Activated CD4-positive, alpha-beta T cell treated with anti-CD3 and anti-CD28 coated beads, Interleukin-2, Interleukin-4, amounts not matched to agents 100 ng/mL and 50 ng/mL, durations not matched to agents 16 hours and 8 hours (primary cell): ENCODE measurements around the gene KCNMA1.

ENCODE experiments used
- DNase-seq: peaks from one replicate; pipeline ENCODE4 v3.0.0-alpha.2; 2020; ENCODE audit warnings: low spot score

KCNMA1 gene

DNA sequence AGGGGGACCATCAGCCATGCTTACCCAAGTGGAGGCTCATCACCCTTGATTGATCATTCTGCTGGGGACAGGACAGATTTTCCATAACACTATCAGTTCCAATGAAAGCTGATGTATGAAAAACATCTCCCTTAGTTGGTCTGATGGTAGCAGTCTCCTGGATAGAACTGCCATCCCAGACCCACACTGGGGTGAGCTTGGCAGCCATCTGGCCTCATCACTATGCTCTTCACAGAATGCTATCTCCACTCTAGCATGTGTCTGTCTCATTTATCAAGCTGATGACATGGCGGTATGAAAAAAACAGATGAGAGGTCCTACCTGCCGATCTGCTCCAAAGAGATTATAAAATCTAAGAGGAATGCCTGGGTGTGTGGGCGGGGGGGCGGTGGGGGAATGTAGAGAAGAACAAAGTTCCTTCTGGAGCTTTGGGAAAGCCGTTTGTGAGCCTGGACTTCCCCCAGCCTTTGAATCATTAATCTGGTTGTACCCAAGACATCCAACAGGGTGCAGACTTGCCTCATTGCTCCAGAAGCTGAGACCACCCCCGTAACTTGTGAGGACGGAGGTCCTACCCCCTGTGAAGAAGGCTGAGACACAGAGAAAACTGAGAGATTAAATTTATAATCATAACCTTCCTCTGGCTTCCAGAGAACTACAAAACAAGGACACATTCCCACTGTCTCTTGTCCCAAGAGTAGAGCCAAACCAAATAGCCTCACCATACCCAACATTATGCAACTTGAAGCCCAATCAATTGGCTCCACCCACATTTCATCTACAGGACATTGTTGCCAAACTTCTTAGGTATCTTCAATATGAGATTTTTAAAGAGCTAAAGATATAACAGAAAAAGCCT lies 340.8 kb downstream of the KCNMA1 start:
- no peak for DNase-seq

- DNase-seq, result no peak
Observed at GRCh38 chr10:77293773-77294172, 343.8 kb downstream of the KCNMA1 start.

DNA sequence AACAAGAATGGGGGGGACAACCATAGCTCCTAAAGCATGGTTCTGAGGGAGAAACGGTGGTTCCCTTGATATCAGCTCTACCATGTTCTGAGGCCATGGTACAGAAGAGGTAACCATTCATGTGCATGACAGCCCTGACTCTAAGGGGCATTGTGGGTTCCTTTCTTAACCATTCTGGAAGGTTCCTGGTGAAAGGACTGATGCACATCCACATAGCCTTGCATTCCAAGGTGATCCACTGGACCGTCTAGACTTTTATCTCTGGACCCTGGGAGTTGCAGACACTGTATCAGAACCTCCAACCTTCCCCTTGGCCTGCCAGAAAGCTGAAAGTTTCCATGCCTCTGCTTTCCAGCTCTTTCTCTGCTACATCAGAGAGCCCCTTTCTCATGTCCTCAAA lies 344.3 kb downstream of the KCNMA1 start:
- DNase-seq, result no peak

DNA sequence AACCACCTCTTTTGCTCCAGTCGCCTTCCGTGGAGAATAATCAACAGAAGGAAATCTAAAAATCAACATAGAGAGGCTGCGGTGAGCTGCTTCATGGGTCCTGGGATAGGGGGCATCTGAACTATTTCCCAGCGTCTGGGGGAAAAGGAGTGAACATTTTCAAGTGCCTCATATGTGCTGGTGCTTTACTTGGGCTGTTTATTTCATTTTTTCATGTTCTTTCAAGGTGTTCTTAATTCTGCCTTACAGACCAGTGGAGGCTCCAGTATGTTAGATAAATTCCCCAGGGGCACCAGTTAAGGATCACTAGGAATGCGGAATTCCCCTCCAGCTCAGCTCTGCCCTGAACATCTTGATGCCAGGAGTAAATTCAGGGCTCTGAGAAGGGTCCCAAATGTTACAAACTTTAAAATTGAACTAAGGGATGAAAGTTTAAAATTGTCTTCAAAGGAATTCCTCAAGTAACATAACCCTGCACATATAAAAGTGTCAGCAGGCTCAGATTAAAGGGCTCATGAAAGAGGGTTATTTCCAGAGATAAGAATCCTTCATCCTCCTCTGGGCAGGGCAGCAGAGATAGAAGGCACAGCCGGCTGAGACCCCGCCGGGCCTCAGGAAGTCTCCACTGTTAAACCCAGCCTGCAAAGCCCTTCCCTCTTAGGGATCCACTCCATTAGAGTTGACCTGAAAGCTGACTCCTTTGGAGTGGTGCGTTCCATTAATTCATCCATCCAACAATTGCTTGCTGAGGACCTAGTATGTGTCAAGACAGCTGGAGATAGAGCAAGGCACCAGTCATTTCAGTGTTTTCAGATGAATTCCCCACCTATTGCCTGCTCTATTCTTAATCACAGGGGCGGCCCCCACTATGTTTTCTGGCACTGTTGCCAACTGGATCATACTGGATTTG lies 345.8 kb downstream of the KCNMA1 start:
- DNase-seq, result no peak

- no peak for DNase-seq
Observed at GRCh38 chr10:77290528-77291155, 347.0 kb downstream of the KCNMA1 start.

- DNase-seq, result no peak
Observed at GRCh38 chr10:77289790-77290189, 347.8 kb downstream of the KCNMA1 start.

GRCh38 chr10:77289027-77289501 lies 348.5 kb downstream of the KCNMA1 start:
- no peak for DNase-seq

DNA sequence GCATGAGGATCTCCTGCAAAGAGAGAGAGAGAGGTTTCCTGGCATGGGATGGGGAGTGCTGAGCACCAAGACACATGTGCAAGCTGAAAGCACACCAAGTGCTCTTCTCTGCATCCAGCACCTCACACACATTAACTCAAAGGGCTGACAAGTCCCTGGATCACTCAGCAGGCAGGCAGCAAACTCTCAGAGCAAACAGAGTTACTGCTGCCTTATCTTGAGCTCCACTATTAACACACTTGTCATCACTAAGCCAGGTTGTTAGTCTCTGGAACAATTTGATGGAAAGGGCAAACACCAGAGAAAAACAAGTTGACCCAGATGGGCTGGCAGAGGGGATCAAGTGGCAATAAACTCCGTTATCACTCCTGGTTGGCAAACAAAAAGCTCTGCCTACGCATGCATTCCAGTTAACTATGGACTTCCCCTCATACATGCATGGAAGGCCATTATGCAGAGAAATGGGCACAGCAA lies 349.9 kb downstream of the KCNMA1 start:
- DNase-seq, result no peak

GRCh38 chr10:77286531-77287508 lies 350.8 kb downstream of the KCNMA1 start:
- DNase-seq, result no peak

GRCh38 chr10:77285529-77286182 lies 352.0 kb downstream of the KCNMA1 start:
- DNase-seq, result no peak

- DNase-seq, result no peak
Observed at GRCh38 chr10:77284797-77285196, 352.8 kb downstream of the KCNMA1 start.

GRCh38 chr10:77283326-77283725 lies 354.3 kb downstream of the KCNMA1 start:
- no peak for DNase-seq

DNA sequence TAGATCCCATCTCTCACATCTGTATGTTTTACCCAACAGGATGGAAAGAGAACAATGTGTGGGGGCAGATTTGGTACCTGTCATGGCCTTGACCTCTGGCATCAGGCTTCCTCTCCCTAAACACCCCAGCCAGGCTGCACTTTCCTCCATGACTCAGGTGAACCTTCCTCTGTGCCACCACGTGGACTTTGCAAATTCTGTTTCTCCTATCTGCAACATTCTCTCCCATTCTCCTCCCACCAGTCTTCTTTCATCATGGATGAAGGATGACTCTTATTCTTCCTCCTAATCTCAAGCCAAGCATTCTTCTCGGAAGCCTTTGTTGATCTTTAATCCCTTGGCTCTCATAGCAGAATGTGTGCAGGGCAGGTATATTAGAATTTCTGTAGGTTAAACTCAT lies 355.4 kb downstream of the KCNMA1 start:
- no peak for DNase-seq

DNA sequence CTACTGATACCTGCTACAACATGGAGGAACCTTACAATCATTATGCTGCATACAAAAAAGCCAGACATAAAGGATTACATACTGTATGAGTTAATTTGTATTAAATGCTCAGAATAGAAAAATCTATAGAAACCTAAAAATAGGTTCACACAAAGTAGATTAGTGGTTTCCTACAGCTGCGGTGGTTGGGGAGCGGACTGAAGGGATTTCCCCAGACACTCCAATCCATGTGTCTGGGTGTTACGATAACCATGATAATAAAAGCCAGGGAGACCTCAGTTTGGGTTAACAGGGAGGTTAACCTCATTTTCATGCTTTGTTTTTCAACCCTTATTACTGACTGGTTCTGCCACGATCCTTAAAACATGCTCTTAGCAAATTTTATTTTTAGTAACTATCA lies 355.9 kb downstream of the KCNMA1 start:
- no peak for DNase-seq

GRCh38 chr10:77279207-77279606 lies 358.4 kb downstream of the KCNMA1 start:
- DNase-seq, result peak; percentile 6

DNA sequence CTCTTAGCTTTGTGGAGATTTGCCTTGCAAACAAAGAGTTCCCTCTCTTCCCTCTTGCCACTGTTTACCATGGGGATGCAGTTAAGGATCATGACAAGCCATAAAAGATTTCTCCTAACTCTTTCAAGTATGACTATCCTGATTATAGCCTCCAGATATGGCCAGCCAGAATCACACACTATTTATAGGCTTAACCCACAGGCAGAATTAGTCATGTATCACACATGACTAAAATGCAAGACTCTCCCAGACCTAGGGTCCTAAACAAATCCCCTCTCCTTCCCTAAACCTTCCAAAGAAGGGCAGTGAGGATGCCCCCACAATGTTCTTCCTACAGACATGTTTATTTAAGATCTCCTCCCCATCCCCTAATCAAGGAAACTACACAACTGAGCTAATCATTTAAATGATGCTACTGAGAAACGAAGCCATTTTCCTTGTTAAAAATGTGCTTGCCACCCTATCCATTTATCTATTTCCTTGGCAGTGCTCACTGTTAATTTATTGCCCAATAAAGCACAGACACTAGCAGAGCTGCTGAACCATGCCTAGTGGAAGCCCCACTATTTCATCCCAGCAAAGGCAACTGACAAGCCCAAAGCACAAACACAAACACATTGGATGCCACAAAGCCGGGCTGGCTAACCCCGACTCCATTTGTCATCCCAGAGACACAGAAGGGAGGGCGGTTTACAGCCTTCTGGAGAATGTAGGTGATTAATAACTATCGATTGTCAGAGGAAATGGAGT lies 363.4 kb downstream of the KCNMA1 start:
- DNase-seq, result no peak

DNA sequence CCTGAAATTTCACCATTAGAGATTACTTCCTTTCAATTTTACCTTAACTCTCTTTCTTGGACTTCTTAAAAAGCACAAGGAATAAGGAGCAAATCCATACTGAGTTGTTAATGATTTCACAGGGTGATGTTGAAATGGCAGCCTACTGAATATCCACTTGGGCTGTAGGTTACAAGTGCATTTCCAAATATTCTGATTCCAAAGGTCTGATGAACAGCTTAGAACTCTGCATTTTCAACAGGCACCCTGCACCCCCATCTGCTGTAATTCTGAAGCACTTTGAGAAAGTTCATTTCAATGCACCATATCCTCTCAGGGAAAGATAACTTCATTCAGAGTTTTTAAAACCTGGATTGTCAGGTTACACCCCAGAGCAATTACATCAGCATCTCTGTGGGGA lies 368.4 kb downstream of the KCNMA1 start:
- no peak for DNase-seq

DNA sequence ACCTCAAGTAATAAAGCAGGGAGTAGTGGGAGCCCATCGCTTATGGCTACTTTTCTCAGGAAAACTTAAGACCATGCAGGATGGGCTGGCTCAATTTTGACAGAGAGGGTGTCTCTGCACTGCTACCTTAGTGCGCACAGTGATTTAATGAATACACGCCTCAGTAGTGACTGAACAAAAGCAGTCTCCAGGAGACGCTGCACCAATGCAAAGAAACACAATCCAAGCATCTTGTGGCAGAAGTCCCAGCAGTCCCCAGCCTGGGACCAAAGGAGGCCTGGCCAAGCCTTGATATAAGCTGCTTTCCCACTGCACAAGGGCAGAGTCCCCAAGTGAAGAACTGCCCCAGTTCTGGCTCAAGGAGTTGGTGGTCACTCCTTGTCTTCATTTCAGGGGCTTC lies 368.9 kb downstream of the KCNMA1 start:
- DNase-seq, result no peak

GRCh38 chr10:77267703-77268675 lies 369.6 kb downstream of the KCNMA1 start:
- no peak for DNase-seq
